ENCODE data around the gene IGFLR1.

Gene IGFLR1

DNA sequence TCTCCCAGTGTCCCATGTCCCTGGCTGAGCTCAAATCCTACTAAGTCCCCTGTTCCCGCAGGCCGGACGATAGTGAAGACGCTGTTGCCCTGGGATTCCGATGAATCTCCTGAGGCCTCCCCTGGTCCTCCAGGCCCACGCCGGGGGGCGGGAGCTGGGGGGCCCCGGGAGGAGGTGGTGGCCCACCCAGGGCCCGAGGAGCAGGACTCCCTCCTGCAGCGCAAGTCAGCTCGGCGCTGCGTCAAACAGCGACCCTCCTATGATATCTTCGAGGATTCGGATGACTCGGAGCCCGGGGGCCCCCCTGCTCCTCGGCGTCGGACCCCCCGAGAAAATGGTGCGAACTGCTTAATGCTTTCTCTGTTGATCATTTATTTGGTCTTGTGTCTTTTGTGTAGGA is 18.6 kb downstream of the IGFLR1 start:
- no peak for DNase-seq

DNA sequence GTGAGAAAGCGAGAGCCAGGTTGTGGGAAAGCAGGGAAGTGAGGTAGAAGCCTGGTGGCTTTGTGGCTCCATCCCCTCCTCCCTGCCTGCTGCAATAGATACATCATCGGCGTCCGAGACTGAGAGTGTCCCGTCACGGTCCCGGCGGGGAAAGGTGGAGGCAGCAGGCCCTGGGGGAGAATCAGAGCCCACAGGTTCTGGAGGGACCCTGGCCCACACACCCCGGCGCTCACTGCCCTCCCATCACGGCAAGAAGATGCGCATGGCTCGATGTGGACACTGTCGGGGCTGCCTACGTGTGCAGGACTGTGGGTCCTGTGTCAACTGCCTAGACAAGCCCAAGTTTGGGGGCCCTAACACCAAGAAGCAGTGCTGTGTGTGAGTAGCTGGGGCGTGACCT is 19.4 kb downstream of the IGFLR1 start:
- DNase-seq, result no peak

DNA sequence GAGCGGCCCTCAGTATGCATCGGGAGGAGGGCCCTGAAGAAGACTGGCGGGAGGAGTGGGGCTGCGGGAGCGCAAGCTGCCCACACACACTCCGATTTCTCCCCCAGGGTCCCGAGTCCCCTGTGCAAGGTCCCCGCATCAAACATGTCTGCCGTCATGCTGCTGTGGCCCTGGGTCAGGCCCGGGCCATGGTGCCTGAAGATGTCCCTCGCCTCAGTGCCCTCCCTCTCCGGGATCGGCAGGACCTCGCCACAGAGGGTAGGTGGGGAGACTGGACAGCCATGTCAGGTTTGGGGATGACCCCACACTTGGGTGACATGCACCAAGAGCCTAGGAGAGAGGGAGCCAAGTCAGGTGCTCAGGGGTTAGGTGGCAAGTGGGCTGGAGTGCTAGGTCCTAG is 19.8 kb downstream of the IGFLR1 start:
- DNase-seq, result no peak

DNA sequence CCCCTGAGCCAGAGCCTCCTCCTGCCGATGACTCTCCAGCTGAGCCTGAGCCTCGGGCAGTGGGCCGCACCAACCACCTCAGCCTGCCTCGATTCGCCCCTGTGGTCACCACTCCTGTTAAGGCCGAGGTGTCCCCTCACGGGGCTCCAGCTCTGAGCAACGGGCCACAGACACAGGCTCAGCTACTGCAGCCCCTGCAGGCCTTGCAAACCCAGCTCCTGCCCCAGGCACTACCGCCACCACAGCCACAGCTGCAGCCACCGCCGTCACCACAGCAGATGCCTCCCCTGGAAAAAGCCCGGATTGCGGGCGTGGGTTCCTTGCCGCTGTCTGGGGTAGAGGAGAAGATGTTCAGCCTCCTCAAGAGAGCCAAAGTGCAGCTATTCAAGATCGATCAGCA is 20.9 kb downstream of the IGFLR1 start:
- no peak for DNase-seq

GRCh38 chr19:35720648-35721047 is 21.6 kb downstream of the IGFLR1 start:
- no peak for DNase-seq

GRCh38 chr19:35720163-35720524 is 22.1 kb downstream of the IGFLR1 start:
- no peak for DNase-seq

- no peak for DNase-seq
Observed at GRCh38 chr19:35719402-35720162, 22.7 kb downstream of the IGFLR1 start.

GRCh38 chr19:35718345-35719041 is 23.8 kb downstream of the IGFLR1 start:
- DNase-seq, result peak in 3 of 4 experiments; percentile 35 to 39 (median 37)

DNA sequence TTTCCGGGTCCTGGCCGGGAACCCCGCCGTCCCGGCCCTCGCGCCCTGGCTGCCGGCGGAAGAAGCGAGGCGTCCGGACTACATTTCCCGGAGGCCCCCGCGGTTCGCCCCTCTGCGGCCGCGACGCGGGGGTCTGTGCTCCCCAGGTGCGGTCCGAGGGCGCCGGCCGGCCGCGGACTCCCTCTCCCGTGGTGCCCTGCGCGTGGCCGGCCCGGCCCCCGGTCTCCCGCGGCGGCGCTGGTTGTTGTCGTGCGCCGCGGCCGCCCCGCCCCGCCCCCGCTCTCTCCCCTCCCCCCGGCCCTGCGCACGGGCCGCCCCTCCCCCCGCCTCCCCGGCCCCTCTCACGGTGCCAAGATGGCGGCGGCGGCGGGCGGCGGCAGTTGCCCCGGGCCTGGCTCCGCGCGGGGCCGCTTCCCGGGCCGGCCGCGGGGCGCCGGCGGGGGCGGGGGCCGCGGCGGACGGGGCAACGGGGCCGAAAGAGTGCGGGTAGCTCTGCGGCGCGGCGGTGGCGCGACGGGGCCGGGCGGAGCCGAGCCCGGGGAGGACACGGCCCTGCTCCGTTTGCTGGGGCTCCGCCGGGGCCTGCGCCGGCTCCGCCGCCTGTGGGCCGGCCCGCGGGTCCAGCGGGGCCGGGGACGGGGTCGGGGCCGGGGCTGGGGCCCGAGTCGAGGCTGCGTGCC is 24.4 kb downstream of the IGFLR1 start, which contains the start of gene KMT2B:
Gene KMT2B (plus strand): TSS at position 339 of the 680 bp plus-strand sequence. CDS start 16 bp downstream, at position 355.
- peak in 1 of 4 experiments; percentile 82 for DNase-seq

GRCh38 chr19:35716801-35717664 is 25.2 kb downstream of the IGFLR1 start:
- DNase-seq, result peak; percentile 83 to 95 (median 91)

DNA sequence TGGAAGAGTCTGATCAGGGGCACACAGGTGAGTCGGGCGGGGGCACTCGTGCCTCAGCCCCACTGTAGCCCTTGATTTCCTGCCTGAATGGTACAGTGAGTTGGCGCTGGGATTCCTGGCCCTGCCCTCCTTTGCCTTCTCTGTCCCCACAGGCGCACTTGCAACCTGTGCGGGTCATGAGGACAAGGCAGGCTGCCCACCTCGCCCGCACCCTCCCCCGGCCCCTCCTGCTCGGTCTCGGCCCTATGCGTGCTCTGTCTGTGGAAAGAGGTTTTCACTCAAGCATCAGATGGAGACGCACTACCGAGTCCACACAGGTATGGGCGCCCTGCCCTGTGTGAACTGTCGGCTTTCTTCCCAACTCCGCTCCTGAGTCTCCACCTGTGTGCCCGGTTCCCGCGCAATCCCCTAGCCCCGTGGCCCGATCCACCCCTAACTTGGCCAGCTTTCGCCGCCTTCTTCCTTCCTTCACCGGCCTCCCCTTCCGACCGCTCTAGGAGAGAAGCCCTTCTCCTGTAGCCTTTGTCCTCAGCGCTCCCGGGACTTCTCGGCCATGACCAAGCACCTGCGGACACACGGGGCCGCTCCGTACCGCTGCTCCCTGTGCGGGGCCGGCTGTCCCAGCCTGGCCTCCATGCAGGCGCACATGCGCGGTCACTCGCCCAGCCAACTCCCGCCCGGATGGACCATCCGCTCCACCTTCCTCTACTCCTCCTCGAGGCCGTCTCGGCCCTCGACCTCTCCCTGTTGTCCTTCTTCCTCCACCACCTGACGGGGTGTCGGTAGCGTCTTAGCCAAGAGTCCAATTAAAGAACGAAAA is 26.1 kb downstream of the IGFLR1 start:
- no peak for DNase-seq

GRCh38 chr19:35715355-35715809 is 26.9 kb downstream of the IGFLR1 start:
- no peak for DNase-seq

- DNase-seq, result no peak
Observed at GRCh38 chr19:35714601-35715354, 27.5 kb downstream of the IGFLR1 start.

- no peak for DNase-seq
Observed at GRCh38 chr19:35713904-35714495, 28.3 kb downstream of the IGFLR1 start.

DNA sequence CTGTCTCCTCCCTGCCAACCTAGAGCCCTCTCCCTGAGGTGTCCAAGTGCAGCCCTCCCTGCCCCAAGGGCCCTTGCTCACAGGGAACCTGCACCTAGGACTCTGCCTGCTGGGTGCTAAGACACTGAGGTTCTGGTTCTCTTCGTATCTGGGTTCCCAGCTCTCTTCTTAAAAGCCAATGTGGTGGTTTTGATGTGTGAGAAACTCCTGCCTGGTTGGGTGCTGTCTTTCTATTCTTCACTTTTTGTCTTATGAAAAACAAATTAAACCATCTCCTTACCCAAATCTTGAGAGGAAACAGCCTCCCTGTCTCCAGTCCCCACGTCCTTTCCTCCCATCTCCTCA is 28.8 kb downstream of the IGFLR1 start:
- DNase-seq, result no peak

- DNase-seq, result peak in 2 of 4 experiments; percentile 12 to 18
Observed at GRCh38 chr19:35712567-35713505, 29.4 kb downstream of the IGFLR1 start.

GRCh38 chr19:35710784-35711723 is 31.2 kb downstream of the IGFLR1 start:
- DNase-seq, result no peak

- no peak for DNase-seq
Observed at GRCh38 chr19:35708391-35708790, 33.9 kb downstream of the IGFLR1 start.
